NCI-H187 (cell line): Measurements from ENCODE around the gene PTPN4.

Experiments used
- DNase-seq, 2 experiments: peaks; one replicate each; lab custom pipeline; 2025; lab: John Stamatoyannopoulos, UW

PTPN4 gene

GRCh38 chr2:119734047-119734446, 25.7 kb upstream of the PTPN4 start:
- no peak for DNase-seq

- no peak for DNase-seq
Measured at GRCh38 chr2:119735565-119735964, 24.2 kb upstream of the PTPN4 start.

GRCh38 chr2:119736021-119736420, 23.7 kb upstream of the PTPN4 start:
- DNase-seq: no peak

GRCh38 chr2:119739580-119740255, 20.0 kb upstream of the PTPN4 start:
- DNase-seq: no peak

- no peak for DNase-seq
Measured at GRCh38 chr2:119741001-119741400, 18.7 kb upstream of the PTPN4 start.

- DNase-seq: no peak
Measured at GRCh38 chr2:119741868-119742267, 17.9 kb upstream of the PTPN4 start.

GRCh38 chr2:119744335-119744939, 15.3 kb upstream of the PTPN4 start:
- DNase-seq: no peak

- no peak for DNase-seq
Measured at GRCh38 chr2:119745566-119745965, 14.2 kb upstream of the PTPN4 start.

- DNase-seq: no peak
Measured at GRCh38 chr2:119746836-119747686, 12.7 kb upstream of the PTPN4 start.

- DNase-seq: no peak
Measured at GRCh38 chr2:119748135-119748534, 11.6 kb upstream of the PTPN4 start.

- DNase-seq: no peak
Measured at GRCh38 chr2:119749477-119750012, 10.2 kb upstream of the PTPN4 start.

GRCh38 chr2:119751706-119752105, 8.0 kb upstream of the PTPN4 start:
- DNase-seq: no peak

- no peak for DNase-seq
Measured at GRCh38 chr2:119753041-119753929, 6.4 kb upstream of the PTPN4 start.

GRCh38 chr2:119753930-119754321, 5.8 kb upstream of the PTPN4 start:
- DNase-seq: no peak

GRCh38 chr2:119755906-119756305, 3.8 kb upstream of the PTPN4 start:
- DNase-seq: no peak

GRCh38 chr2:119756837-119757236, 2.9 kb upstream of the PTPN4 start:
- no peak for DNase-seq

GRCh38 chr2:119758881-119759450, 756 bp upstream of the PTPN4 start:
- no peak for DNase-seq

- DNase-seq: no peak
Measured at GRCh38 chr2:119760237-119760955, 674 bp downstream of the PTPN4 start.

- DNase-seq: no peak
Measured at GRCh38 chr2:119760956-119761275, 1.2 kb downstream of the PTPN4 start.

- no peak for DNase-seq
Measured at GRCh38 chr2:119764832-119765231, 5.1 kb downstream of the PTPN4 start.

- no peak for DNase-seq
Measured at GRCh38 chr2:119765433-119766002, 5.8 kb downstream of the PTPN4 start.
